Right lobe of liver (tissue), 6 donors: ENCODE results near the gene OAS2. TPM values are rescaled to one million over a fixed set of nuclear protein-coding genes. Genes with fewer than 3 reads are reported as not detected.
A peak's percentile ranks its signal among the peaks of the same experiment; 100 is the strongest.

Experiments used
- ATAC-seq, 4 donors: fragments of 200-7000 bp; cut with Tn5 transposase; one replicate each; pipeline ENCODE4 v1.9.1; 2020; ENCODE audit warnings: mild to moderate bottlenecking in 4 of 4, moderate library complexity in 4 of 4
- DNase-seq, 3 donors: peaks; one replicate each; pipeline ENCODE4 v3.0.0-alpha.2; 2020
- H3K27ac ChIP-seq, 3 donors: fragments of 200-600 bp; one replicate each; pipeline ENCODE4 v1.8.0; 2022
- H3K27me3 ChIP-seq, 2 donors: fragments of 200-600 bp; one replicate each; pipeline ENCODE4 v1.8.0; 2022
- H3K36me3 ChIP-seq, 4 donors: fragments of 200-600 bp; sonication (generic) in 1 of 4; one replicate each; pipeline versions ENCODE4 v1.5.1 to v1.8.0; 2017 to 2022; ENCODE audit warnings: control low read depth in 1 of 4
- H3K4me1 ChIP-seq, 4 donors: fragments of 200-600 bp; sonication (generic) in 1 of 4; one replicate each; pipeline versions ENCODE4 v1.5.1 to v1.8.0; 2017 to 2022; ENCODE audit warnings: control low read depth in 1 of 4
- H3K4me3 ChIP-seq, 3 donors: fragments of 200-600 bp; one replicate each; pipeline ENCODE4 v1.8.0; 2022
- H3K9me3 ChIP-seq, 4 donors: fragments of 200-600 bp; sonication (generic) in 1 of 4; one replicate each; pipeline versions ENCODE4 v1.5.1 to v1.8.0; 2017 to 2022; ENCODE audit warnings: control low read depth in 1 of 4
- CTCF ChIP-seq, 4 donors: fragments of 200-600 bp in 3 of 4; fragments of 450-650 bp in 1 of 4; IDR thresholded peaks; one replicate each; pipeline versions ENCODE4 v1.5.1 to v1.8.0; 2016 to 2022; ENCODE audit warnings: antibody characterized with exemption in 4 of 4, mild to moderate bottlenecking in 2 of 4
- POLR2A ChIP-seq: fragments of 450-650 bp; IDR thresholded peaks from one replicate; pipeline ENCODE4 v1.6.1; 2017; ENCODE audit warnings: antibody characterized with exemption, mild to moderate bottlenecking
- WGBS: methylation state at CpG from one replicate; pipeline ENCODE4 v1.1.6; 2018; ENCODE audit warnings: low coverage, low lambda C conversion rate; ENCODE audit not compliant: insufficient coverage; ENCODE audit errors: missing lambda C conversion rate; 5-methylcytosine and 5-hydroxymethylcytosine counted together
- intact Hi-C, 2 donors: fragments of 100-400 bp; cut with DNase I; formaldehyde crosslinking; loops; one replicate each; pipeline versions ENCODE4 v1.11.2 to v1.14.1; 2022
- long read RNA-seq: library from polyadenylated mRNA; unstranded; transcript quantifications from one replicate; pipeline ENCODE4 v2.0.0, GENCODE V29; 2019
- total RNA-seq, 6 experiments: library from RNA; depleted of rRNA in 2 of 6; stranded (reverse); fragments of >200 nt in 2 of 6; fragmentation: NEBNext Ultra II Directional in 3 of 6; extraction: Animal tissue kit (Norgen Biotek cat#: 25700) in 3 of 6; gene quantifications; one replicate each; pipeline versions ENCODE4 v1.1.0 to v1.2.4, GENCODE V29; 2016 to 2023
- donor health status: DM: no; HTN: yes; CAD: no.
- donor health status: DM: no; HTN: no; CAD: no.
- donor health status: DM: no; HTN: no; CAD: no.
- donor health status: DM: no; HTN: yes; CAD: no.
- donor health status: DM: no; HTN: yes; CAD: no.

OAS2 gene
- total RNA-seq: 10 to 100 TPM in 1 of 6 experiments, 1 to 10 TPM in 5; 5.2 to 13.4 (median 7.1) TPM
- long read RNA-seq: 0 reads

- no peaks in the 10 kb centered on the region for H3K27me3 ChIP-seq
- peak within 1 kb of the TSS; percentile 52 to 64 (median 53) for H3K4me3 ChIP-seq
- H3K36me3 ChIP-seq: no peaks in the 10 kb centered on the region
- DNase-seq (peak; percentile 59 to 68 (median 65)), ATAC-seq (peak; percentile 94 to 97 (median 96))
- intact Hi-C loops: no loop called here
- TF ChIP-seq CTCF (IDR thresholded peaks at IDR 0.05) (no peak), POLR2A (peak; percentile 82)
- 9% methylated on average over 15 of the region's 19 CpGs for WGBS
- peaks cover 0 to 5% (median 0%) of the 10 kb centered on the region in 4 donors for H3K4me1 ChIP-seq
- H3K27ac ChIP-seq: peak within 1 kb of the TSS; percentile 58 to 71 (median 68)
- H3K9me3 ChIP-seq: no peaks in the 10 kb centered on the region
Measured at GRCh38 chr12:112978163-112979040, at the start of gene OAS2. Gene OAS2, plus strand, starts transcription at chr12:112978519. Its CDS starts 90 bp downstream, at chr12:112978609.

GRCh38 chr12:112928978-112929377 is 49.3 kb upstream of the OAS2 start:
- no peaks in the 10 kb centered on the region for H3K9me3 ChIP-seq
- H3K27me3 ChIP-seq: no peaks in the 10 kb centered on the region
- H3K4me3 ChIP-seq: no peak overlapping the region
- no peak overlapping the region for H3K27ac ChIP-seq
- ATAC-seq (no peak), DNase-seq (no peak)
- no CpG with 5 or more reads among the region's 1 CpG for WGBS
- peak in 1 of 4 donors; percentile 17 for TF ChIP-seq CTCF (IDR thresholded peaks at IDR 0.05)
- no peak for TF ChIP-seq POLR2A
- intact Hi-C loops: no loop called here
- H3K4me1 ChIP-seq: peaks cover 0 to 9% (median 3%) of the 10 kb centered on the region in 4 donors
- H3K36me3 ChIP-seq: no peaks in the 10 kb centered on the region

- peaks cover 0 to 9% (median 3%) of the 10 kb centered on the region in 4 donors for H3K4me1 ChIP-seq
- H3K27ac ChIP-seq: no peak overlapping the region
- TF ChIP-seq POLR2A (no peak), CTCF (IDR thresholded peaks at IDR 0.05) (no peak)
- no peak overlapping the region for H3K4me3 ChIP-seq
- no peaks in the 10 kb centered on the region for H3K27me3 ChIP-seq
- DNase-seq (no peak), ATAC-seq (no peak)
- no peaks in the 10 kb centered on the region for H3K9me3 ChIP-seq
- H3K36me3 ChIP-seq: no peaks in the 10 kb centered on the region
- WGBS: 94% methylated on average over 2 of the region's 3 CpGs
- intact Hi-C loops: no loop called here
Measured at GRCh38 chr12:112929715-112930114, 48.6 kb upstream of the OAS2 start.

GRCh38 chr12:112930350-112930749 is 48.0 kb upstream of the OAS2 start:
- no peak for ATAC-seq
- no peaks in the 10 kb centered on the region for H3K9me3 ChIP-seq

More at GRCh38 chr12:112930350-112930749, 48.0 kb upstream of the OAS2 start:
- TF ChIP-seq CTCF (IDR thresholded peaks at IDR 0.05) (no peak), POLR2A (no peak)
- Histone ChIP-seq H3K4me3 (no peak overlapping the region), H3K4me1 (peaks cover 0 to 5% (median 2%) of the 10 kb centered on the region in 4 donors), H3K36me3 (no peaks in the 10 kb centered on the region), H3K27me3 (no peaks in the 10 kb centered on the region), H3K27ac (no peak overlapping the region)
- WGBS: no CpG with 5 or more reads among the region's 2 CpGs
- DNase-seq: no peak
- intact Hi-C loops: no loop called here
